PC-3 (cell line): Measurements from ENCODE around the gene MBTPS2. TPM values are rescaled to one million over a fixed set of nuclear protein-coding genes. Genes with fewer than 3 reads are reported as not detected.

Source experiments
- ATAC-seq: fragments of 200-7000 bp; cut with Tn5 transposase; 2 replicates; pipeline ENCODE4 v1.9.1; 2020; ENCODE audit warnings: mild to moderate bottlenecking, moderate library complexity
- BruUV-seq: library from RNA; stranded (reverse); fragments of 400-500 nt; replicated peaks from 2 replicates; lab custom pipeline; 2021; lab: Mats Ljungman, UMichigan
- CTCF ChIA-PET: fragments of 300-600 bp; sonication (Branson Sonifier 250); formaldehyde crosslinking; loops from one replicate; lab custom pipeline; 2022; ENCODE audit warnings: antibody characterized with exemption; lab: Charles Lee
- POLR2A ChIA-PET: fragments of 300-600 bp; sonication (Branson Sonifier 250); formaldehyde crosslinking; loops from one replicate; lab custom pipeline; 2022; ENCODE audit warnings: antibody characterized with exemption; ENCODE audit not compliant: unreplicated experiment; lab: Charles Lee
- DNase-seq: peaks from one replicate; pipeline ENCODE4 v3.0.0-alpha.2; 2015
- H2AFZ ChIP-seq: fragments of 300-600 bp; sonication (generic); 2 replicates; pipeline ENCODE4 v1.6.0; 2016; ENCODE audit warnings: antibody characterized with exemption, low read length
- H3F3A ChIP-seq: fragments of 300-600 bp; sonication (generic); one replicate; pipeline ENCODE4 v1.6.0; 2017; ENCODE audit warnings: antibody characterized with exemption, low read length, control low read depth, mild to moderate bottlenecking; ENCODE audit not compliant: unreplicated experiment
- H3K27ac ChIP-seq: fragments of 300-600 bp; sonication (generic); 2 replicates; pipeline ENCODE4 v1.5.1; 2016; ENCODE audit warnings: mild to moderate bottlenecking, low read length
- H3K27me3 ChIP-seq: fragments of 300-600 bp; sonication (generic); 2 replicates; pipeline ENCODE4 v1.6.1; 2016; ENCODE audit warnings: low read length, mixed read lengths
- H3K36me3 ChIP-seq: fragments of 300-600 bp; sonication (generic); 2 replicates; pipeline ENCODE4 v1.6.1; 2016; ENCODE audit warnings: low read depth, mixed run types, low read length, mixed read lengths
- H3K4me1 ChIP-seq: fragments of 300-600 bp; sonication (generic); 2 replicates; pipeline ENCODE4 v1.5.1; 2016; ENCODE audit warnings: low read length; ENCODE audit not compliant: insufficient read depth
- H3K4me2 ChIP-seq: fragments of 300-600 bp; sonication (generic); 2 replicates; pipeline ENCODE4 v1.6.0; 2016; ENCODE audit warnings: low read length
- H3K4me3 ChIP-seq: fragments of 300-600 bp; sonication (generic); 2 replicates; pipeline ENCODE4 v1.5.1; 2016; ENCODE audit warnings: mild to moderate bottlenecking, low read length, mixed read lengths
- H3K79me2 ChIP-seq: fragments of 300-600 bp; sonication (generic); 2 replicates; pipeline ENCODE4 v1.6.1; 2017; ENCODE audit warnings: low read length, mixed read lengths
- H3K9ac ChIP-seq: fragments of 300-600 bp; sonication (generic); 2 replicates; pipeline ENCODE4 v1.6.0; 2016; ENCODE audit warnings: mild to moderate bottlenecking, low read length
- H3K9me2 ChIP-seq: fragments of 300-600 bp; sonication (generic); replicated peaks from 2 replicates; pipeline ENCODE4 v1.6.1; 2016; ENCODE audit warnings: mixed run types, low read length, mixed read lengths
- H3K9me3 ChIP-seq: fragments of 300-600 bp; sonication (generic); 2 replicates; pipeline ENCODE4 v1.6.1; 2016; ENCODE audit warnings: low read length, mixed read lengths
- H4K20me1 ChIP-seq: fragments of 300-600 bp; sonication (generic); 2 replicates; pipeline ENCODE4 v1.6.1; 2016; ENCODE audit warnings: low read length, mixed read lengths
- EZH2 ChIP-seq: fragments of 300-600 bp; sonication (generic); IDR thresholded peaks from one replicate; pipeline ENCODE4 v1.6.1; 2017; ENCODE audit warnings: antibody characterized with exemption, mild to moderate bottlenecking, low read length; ENCODE audit not compliant: unreplicated experiment
- EZH2phosphoT487 ChIP-seq: fragments of 300-600 bp; sonication (generic); IDR thresholded peaks from 2 replicates; pipeline ENCODE4 v1.6.1; 2018; ENCODE audit warnings: mild to moderate bottlenecking, antibody characterized with exemption, low read length, borderline replicate concordance
- intact Hi-C: fragments of 100-400 bp; cut with micrococcal nuclease; formaldehyde crosslinking; loops from 2 replicates; pipeline ENCODE4 v1.9.0; 2023
- total RNA-seq: library from RNA; depleted of rRNA; stranded (reverse); fragments of >200 nt; gene quantifications from 2 replicates; pipeline ENCODE4 v1.2.3, GENCODE V29; 2014
- TF ChIP-seq, protein P1 (sequence below): fragments of 300-600 bp; sonication (generic); conservative IDR thresholded peaks from 2 replicates; pipeline ENCODE4 v1.5.1; 2017; ENCODE audit warnings: antibody characterized with exemption, low read depth, mild to moderate bottlenecking, low read length

MBTPS2 gene
- total RNA-seq, 1 experiment from 2014 or later: 5.8 TPM

DNA sequence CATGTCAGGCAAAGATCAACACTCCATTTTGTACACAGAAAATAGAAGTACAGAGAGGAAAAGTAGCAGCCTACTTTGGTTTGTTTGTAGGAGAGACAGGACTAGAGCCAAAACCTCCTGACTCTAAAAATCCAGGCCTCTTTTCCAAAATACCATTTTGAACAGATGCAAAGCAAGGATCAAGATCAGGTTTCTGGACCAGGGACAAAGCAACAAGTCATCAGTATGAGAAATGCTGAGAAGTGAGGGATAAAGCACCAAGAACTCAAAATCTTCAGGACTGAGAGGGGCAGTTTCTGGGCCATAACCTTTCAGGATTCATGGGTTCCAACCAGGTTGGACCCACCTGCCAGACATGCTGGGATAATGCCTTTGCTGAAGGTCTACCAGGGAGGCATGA, 36.6 kb upstream of the MBTPS2 start:
- Histone ChIP-seq H3K9me3 (no peaks in the 10 kb centered on the region), H2AFZ (no peak overlapping the region), H3K36me3 (no peaks in the 10 kb centered on the region), H3F3A (no peaks in the 10 kb centered on the region), H4K20me1 (no peaks in the 10 kb centered on the region), H3K27me3 (no peaks in the 10 kb centered on the region), H3K9me2 (no peaks in the 10 kb centered on the region), H3K4me2 (no peak overlapping the region), H3K4me3 (no peak overlapping the region), H3K4me1 (peaks cover 33% of the 10 kb centered on the region), H3K27ac (no peak overlapping the region), H3K79me2 (no peaks in the 10 kb centered on the region), H3K9ac (no peak overlapping the region)
- BruUV-seq: no TSS peak
- TF ChIP-seq, protein P1, sequence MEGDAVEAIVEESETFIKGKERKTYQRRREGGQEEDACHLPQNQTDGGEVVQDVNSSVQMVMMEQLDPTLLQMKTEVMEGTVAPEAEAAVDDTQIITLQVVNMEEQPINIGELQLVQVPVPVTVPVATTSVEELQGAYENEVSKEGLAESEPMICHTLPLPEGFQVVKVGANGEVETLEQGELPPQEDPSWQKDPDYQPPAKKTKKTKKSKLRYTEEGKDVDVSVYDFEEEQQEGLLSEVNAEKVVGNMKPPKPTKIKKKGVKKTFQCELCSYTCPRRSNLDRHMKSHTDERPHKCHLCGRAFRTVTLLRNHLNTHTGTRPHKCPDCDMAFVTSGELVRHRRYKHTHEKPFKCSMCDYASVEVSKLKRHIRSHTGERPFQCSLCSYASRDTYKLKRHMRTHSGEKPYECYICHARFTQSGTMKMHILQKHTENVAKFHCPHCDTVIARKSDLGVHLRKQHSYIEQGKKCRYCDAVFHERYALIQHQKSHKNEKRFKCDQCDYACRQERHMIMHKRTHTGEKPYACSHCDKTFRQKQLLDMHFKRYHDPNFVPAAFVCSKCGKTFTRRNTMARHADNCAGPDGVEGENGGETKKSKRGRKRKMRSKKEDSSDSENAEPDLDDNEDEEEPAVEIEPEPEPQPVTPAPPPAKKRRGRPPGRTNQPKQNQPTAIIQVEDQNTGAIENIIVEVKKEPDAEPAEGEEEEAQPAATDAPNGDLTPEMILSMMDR: no peak
- TF ChIP-seq EZH2phosphoT487: no peak
- no peak for TF ChIP-seq EZH2
- DNase-seq (no peak), ATAC-seq (no peak)
- intact Hi-C loops: no loop called here
- ChIA-PET POLR2A (no interaction called here), CTCF (no interaction called here)

DNA sequence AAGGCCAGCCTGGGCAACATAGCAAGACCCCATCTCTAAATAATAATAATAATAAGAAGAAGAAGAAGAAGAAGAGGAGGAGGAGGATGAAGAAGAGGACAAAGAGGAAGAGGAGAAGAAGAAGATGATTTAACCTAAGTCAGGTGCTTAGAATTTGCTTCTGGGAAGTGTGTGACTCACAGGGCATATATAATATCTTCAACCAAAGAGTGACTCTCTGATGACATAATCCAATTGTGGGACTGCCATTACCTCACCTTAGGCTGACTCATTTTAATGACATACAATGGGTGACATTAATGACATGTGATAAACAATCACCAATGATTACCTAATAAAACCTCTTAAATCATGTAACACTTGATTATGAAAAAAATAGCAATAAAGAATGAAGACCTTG, 32.7 kb upstream of the MBTPS2 start:
- Histone ChIP-seq H3K27me3 (no peaks in the 10 kb centered on the region), H3K4me3 (no peak overlapping the region), H3K27ac (no peak overlapping the region), H2AFZ (no peak overlapping the region), H3K9me2 (no peaks in the 10 kb centered on the region), H3K36me3 (no peaks in the 10 kb centered on the region), H3K4me2 (no peak overlapping the region), H4K20me1 (no peaks in the 10 kb centered on the region), H3K9ac (no peak overlapping the region), H3K4me1 (no peaks in the 10 kb centered on the region), H3K9me3 (no peaks in the 10 kb centered on the region), H3K79me2 (no peaks in the 10 kb centered on the region), H3F3A (no peaks in the 10 kb centered on the region)
- ChIA-PET POLR2A (no interaction called here), CTCF (no interaction called here)
- no peak for ATAC-seq
- TF ChIP-seq EZH2 (no peak), EZH2phosphoT487 (no peak)
- TF ChIP-seq, protein P1: no peak
- peak; percentile 44 for DNase-seq
- BruUV-seq: no TSS peak
- intact Hi-C loops: no loop called here

DNA sequence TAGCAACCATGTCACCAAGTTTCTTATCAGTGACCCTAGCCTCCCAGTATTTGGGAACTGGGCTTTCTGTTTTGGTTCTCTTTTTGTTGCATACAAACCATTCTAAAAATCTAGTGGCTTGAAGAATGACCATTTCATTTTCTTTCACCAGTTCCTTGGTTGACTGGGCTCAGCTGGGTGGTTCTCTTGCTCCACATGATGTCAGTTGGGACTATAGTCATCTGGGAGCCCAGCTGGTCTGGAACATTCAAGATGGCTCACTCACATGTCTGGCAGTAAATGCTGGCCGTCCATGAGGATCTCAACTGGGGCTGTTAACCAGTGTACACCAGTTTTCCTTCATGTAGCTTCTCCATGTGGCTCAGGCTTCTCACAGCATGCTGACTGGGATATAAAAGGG, 27.6 kb upstream of the MBTPS2 start:
- Histone ChIP-seq H3F3A (no peaks in the 10 kb centered on the region), H3K4me3 (no peak overlapping the region), H3K27ac (no peak overlapping the region), H3K36me3 (no peaks in the 10 kb centered on the region), H3K9me2 (no peaks in the 10 kb centered on the region), H3K4me2 (no peak overlapping the region), H4K20me1 (no peaks in the 10 kb centered on the region), H3K27me3 (no peaks in the 10 kb centered on the region), H3K9ac (no peak overlapping the region), H3K79me2 (no peaks in the 10 kb centered on the region), H3K4me1 (no peaks in the 10 kb centered on the region), H2AFZ (no peak overlapping the region), H3K9me3 (no peaks in the 10 kb centered on the region)
- BruUV-seq: no TSS peak
- intact Hi-C loops: no loop called here
- no peak for ATAC-seq
- CTCF ChIA-PET: no interaction called here
- POLR2A ChIA-PET: no interaction called here
- TF ChIP-seq EZH2 (no peak), EZH2phosphoT487 (no peak)
- TF ChIP-seq, protein P1: no peak
- DNase-seq: no peak
